ENCODE data around the gene NT5C3B.

Gene NT5C3B

DNA sequence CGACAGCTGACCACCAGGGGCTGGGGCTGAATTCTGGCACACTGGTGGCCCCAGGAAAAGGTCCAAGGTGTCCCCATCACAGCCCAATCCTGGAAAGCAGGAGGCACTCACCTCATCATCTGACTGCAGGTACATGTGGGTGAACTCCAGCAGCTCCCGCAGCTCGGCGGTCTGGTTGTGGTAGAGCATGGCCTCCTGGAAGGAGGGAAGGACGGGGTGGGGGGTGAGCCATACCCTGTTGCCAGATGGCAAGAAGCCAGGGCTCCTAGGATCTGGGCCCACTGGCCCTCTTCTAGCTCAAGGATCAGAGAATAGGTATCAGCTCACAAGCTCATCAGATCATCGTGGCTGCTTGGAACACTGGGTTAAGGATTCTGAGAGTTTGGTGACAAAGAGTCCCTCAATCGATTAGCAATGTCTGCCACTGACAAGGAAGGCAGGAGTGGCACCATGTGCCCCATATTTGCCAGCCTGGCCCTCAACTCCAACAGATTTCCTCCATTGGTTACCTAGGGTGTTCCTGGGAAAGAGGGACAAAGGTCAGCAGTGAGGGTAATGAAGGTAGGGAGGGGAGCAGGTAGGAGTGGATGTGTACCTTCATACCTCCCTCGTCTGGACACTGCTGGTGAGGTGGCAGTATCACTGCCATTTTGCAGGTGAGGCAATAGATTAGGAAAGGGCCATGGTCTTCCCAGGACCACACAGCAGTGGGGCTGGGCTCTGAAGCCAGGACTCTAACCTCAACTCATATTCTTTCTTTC is 29.2 kb downstream of the NT5C3B start:
- no peak for DNase-seq

DNA sequence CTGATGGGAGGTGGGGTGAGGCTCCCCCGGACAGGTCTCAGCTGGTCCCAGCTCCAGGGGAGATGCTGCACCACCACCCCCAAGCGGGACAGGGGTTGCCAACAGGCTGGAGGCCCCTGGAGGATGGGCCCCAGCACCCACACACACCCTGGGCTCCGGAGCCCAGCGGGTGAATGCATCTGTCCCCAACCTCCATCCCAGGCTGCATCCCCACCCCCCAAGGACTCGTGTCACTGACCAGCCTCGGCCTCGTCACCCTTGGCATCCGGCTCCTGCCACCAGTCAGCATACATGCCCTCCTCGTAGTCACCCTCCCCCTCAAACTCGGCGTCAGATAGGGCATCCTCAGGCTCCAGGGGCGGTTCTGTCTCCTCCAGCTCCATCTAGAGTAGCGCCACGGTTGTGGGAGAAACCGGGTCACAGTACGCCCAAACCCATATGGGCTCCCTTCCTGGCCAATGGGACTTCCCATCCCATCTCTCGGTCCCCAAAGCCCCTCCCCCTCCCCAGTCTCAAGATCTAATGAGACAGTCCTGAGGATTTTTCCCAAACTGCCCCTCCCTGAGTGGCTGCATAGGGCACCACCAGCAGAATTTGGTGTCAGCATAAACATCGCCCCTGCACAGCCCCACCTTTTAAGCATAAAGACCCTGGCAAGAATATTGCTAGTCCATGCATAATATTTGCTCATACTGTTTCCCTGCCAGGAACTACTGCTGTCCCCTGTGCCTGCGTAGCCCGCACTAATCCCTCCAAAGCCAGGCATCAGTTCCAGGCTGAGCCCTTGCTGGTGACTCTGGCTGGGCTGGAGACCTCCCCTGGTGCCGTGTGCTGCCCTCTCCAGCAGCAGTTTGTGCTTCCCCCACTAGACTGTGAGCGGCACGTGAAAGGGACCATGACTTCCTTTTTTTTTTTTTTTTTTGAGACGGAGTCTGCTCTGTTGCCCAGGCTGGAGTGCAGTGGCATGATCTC is 32.7 kb downstream of the NT5C3B start:
- DNase-seq = no peak

DNA sequence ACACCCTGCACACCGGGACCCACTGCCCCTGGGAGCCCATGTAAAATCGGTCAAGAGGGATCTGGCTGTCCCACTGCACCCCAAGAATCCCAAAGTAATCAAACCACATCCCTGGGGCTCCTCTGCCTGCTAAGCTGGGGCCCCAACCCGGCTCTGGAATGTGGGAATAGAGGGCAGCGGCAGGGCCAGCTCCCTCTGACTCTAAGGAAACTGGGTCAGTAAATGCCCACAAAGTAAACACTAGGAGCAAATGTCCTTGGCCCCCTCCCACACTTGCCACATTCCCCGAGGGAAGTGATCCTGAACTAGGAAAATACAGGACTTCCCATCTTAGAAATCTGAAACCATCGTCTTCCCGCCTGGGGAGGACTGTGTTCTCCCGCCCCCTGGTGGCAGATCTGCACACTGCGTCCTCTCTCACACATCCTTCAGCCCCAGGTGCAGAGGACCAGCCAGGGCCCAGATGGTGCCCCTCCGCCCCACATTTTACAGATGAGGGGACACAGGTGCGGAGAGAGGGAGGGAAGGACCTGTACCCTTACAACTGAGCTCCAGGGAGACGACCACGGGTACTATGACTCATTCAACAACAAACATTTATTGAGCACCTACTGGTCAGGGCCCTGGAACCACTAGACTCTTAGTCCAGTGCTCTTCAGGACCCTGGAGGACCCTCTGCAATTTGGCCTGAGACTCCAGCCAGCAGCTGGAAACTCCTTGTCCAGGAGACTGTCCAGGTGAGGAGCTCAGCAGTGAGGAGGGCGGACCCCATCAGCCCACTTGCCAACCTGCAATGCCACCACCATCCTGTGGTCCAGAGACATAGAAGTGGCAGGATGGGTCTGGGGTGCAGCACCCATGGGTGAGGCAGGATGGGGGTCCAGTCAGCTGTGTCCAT is 34.4 kb downstream of the NT5C3B start:
- DNase-seq = peak; percentile 96

DNA sequence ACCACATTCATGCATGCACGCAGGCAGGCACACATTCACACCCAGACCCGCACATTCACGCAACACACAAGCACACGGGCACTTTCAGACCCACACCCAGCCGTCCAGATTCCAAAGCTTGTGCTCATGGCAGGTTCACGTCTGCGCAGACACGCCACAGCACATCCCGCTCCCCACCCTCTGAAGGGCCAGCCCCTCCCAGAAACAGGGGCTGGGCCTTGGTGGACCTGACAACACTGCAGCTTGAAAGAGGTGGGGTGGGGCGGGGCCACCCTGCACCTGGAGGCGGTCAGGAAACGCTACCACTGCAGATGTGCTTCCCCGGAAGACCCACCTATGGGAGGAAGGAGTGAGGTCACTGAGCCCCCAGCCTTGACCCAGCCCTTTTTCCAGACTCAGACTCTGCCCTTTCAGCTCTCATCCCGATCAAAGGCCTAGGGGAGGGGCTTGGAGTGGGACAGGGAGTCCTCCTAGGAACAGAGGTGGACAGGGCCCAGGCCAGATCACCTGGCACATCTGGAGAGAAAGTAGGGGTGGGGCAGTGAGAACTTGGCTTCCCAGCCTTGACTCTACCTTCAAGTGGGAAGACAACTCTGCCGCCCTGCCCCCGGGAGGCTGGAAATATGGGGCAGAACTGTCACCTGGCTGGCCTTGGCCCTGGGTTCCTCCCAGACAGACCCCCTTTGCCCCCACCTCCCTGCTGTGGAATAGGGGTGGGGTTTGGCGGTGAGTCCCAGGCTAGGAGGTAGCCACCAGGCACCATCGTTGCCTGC is 35.2 kb downstream of the NT5C3B start:
- peak; percentile 91 for DNase-seq

DNA sequence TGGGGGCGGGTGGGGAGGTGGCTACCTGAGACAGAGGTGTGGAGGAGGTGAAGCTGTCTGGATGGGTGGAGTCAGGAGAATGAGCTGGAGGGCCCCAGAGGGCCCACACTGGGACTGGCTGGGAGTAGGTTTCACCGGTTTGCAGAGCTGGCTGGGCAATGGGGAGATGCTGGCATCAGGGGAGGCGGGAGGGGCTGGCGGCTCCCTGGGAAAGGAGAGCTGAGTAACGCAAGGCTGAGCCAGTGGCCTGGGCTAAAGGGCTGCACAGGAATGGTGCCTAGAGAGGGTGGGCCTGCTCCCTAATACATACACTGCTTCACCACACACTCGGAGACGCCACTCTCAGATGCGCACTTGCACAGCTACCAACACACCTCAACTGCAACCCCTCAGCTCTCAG is 36.7 kb downstream of the NT5C3B start:
- no peak for DNase-seq

DNA sequence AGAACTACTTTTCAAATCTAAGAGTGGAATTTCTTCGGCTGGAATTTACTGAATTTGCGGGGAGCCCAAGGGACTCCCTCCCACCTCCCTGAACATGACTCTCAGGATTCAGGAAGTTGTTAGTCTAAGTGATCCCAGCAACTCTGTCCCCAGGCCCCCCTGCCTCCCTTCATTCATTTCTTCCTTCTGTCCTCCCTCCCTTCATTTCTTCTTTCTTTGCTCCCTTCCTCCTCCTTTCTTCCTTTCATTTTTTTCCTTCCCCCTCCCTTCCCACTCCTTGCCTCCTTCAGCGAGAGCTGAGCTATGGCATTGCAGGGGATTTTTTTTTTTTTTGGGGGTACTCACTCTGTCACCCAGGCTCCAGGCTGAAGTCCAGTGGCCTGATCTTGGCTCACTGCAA is 38.7 kb downstream of the NT5C3B start:
- no peak for DNase-seq

DNA sequence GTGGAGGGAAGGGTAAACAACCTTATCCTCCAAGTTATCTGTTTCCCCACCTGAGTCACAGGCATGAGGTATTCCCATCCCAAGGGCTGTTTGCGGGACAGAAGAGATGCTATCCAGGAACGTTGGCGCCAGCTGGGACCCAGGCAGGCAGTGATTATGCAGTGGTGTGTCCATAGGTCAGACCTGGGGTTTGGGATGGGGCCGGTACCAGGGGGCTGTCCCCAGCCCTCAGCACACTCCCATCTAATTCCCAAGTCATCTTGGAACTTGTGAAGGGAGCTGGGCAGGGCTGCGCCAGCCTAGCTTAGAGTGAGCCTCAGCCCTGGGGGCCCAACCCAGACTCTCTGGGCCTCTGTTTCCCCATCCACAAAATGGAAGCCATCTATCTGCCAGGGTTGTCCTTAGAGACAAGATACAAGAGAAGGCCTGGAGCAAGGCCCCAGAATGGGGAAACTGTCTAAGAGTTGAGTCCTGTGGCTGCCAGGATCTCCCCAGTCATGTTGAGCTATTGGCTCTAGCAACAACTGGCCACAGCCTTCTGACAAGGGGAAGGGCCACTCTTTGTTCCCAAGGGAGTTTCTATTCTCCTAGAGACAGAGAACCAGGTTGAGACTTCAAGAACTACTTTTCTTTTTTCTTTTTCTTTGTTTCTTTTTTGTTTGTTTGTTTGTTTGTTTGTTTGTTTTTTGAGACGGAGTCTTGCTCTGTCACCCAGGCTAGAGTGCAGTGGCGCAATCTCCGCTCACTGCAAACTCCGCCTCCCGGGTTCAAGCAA is 39.7 kb downstream of the NT5C3B start:
- no peak for DNase-seq

DNA sequence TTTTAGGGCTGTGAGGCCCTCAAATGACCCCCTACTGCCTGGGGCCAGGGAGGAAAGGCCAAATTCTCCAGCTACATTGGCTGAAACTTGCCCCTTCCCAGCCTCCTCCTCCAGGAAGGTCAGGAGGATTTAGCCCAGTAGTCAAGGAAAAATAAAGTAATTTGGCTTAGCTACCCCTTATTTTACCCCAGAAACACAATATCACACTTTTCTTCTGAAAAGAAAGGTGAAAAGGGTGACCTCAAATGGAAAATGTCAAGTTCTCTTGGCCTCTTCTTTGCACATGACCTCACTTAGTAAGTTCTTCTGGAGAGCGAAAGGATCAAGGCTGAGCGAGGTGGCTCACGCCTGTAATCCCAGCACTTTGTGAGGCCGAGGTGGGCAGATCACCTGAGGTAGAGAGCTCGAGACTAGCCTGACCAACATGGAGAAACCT is 41.5 kb downstream of the NT5C3B start:
- no peak for DNase-seq

DNA sequence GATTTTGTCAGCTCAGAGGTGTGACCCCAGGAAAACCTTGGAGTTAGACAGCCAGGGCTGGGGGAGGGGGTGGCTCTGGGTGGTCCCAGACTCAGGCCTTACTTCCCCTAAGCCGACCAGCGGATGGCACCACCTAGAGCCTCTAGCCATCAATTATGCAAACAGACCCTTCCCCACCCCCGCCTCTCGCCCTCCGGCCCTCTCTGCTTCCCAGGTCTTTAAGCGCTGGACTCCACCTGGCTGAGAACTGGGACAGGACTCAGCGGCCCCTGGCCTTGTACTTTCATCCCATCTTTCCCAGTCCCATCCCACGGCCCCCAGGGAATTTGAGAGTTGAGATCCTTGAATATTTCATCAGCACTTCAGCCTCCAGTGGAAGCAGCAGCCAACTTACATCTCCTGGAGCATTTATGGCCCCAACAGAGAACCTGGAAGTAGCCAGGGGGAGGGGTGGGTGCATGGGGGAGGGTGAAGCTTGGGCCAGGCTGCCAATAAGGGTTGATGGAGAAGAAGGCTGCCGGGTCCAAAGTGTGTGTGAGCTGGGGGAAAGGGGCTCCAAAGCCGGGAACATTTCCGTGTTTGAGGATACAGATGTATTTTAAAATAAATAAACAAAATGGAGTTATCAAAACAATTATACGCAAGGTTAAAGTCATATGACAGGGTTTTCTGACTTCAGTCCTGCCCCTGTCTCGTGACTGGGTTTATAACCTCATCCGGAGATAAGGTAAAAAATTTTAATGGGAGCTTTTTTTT is 42.1 kb downstream of the NT5C3B start:
- no peak for DNase-seq

DNA sequence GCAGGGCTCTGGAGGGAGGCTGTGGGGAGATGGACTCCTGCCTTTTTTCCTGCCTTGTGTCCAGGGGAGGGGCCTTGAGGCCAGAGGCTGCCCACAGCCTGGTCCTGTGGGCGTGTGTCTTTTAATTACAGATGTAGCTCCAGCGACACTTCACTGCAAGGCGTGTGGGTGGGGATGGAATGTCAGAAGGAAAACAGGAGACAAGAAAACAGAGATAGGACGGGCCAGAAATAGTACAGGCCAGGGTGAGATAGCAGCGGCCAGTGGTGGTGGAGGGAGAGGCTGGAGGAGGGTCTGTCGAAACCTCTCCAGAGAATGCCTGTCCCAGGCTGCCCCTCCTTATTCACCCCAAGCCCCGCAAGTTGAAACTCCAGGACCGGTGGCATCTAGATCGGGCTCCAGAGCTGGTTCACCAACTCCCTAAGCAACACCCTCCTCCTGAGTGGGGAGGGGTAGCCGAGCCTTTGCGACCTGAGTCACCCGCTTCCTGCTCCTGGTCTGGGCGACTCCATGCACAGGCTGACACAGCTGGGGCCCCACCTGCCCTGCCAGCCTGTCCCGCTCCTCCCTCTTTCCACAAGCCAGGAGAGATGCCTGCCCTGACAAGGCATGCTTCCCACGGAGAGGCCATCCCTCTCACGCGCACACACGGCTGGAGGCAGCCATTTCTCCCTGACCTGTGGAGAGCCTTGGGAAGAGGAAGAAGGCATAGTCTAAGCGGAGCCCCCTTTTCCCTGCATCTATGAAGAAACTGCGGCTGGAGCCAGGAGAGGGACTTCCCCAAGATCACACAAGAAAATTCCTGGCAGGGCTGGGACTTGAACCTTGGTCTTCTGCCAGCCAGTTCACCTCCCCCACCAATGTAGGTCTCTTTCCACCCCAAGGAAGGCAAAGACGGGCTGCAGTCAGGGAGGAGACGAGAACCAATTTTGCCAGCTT is 42.9 kb downstream of the NT5C3B start:
- DNase-seq = peak; percentile 61

DNA sequence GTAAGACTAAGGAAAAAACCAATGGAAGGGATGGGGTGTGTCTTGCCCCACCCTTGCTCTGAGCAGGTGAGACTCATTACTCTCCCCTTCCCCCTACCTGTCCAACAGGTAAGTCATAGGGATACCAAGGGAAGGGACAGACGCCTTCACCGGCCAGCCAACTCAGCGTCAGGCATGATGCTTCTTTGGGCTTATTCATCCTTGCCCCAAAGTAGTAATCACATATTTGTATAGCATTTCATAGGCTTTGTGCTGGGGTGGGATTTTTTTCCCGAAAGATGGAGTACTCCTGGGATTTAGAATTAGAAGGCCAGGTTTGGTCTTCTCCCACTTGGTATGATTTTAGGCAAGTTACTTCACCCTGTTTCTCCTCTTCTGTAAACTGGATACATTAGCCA is 49.0 kb downstream of the NT5C3B start:
- no peak for DNase-seq

DNA sequence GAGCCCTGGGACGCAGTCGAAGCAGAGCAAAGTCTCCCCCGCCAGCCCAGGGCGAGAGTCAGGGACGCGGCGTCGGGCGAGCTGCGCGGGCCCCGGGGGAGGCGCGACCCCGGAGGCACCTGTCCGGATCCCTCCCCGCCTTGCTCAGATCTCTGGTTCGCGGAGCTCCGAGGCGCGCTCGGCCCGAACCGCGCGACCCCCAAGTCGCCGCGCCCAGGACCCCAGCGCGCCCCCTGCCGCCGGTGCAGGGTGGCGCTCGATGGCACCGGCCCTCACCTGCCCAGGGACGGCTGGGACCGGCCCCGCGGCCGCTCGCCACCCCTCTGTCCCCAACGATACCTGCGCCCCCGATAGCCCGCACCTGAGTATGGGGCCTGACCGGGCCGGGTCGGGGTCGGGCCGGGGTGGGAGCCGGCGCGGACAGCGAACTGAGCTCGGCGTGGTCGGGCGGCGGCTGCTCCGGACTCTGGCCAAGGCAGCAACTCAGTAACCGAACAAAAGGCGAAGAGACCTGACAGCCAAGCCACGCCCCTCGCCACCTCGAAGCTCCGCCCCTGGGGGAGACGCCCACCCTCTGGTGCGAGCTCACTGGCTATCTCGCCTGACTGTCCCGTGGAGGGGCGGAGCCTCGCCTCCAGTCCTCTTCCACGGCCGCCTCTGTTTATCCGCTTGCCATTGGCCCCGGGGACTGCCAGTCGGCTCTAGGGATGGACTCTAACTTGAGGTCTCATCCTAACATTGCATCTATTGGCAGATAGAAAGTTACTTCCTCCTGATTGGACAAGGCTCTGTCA is 49.6 kb downstream of the NT5C3B start, which contains the start of gene JUP:
Gene JUP (minus strand): TSS at position 485 of the 794 bp plus-strand sequence. CDS start 14,857 bp downstream, outside the sequence.
- DNase-seq = peak; percentile 100

DNA sequence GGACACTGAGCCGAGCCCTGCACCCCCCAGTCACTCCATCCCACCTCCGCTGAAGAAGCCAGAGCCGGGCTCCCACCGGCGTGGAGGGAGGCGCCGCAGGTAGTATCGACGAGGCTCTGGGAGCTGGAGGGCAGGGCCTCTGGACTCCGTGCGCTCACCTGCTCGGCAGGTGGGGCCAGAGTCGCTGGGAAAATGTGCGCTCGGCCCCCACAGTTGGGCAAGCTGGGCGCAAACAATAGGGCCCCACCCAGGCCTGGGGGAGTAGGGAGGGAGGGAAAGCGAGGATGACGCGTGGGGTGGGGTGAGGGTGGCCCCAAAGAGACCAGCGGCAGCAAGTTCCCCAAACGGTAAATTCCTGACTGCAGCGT is 50.2 kb downstream of the NT5C3B start:
- peak; percentile 77 for DNase-seq

DNA sequence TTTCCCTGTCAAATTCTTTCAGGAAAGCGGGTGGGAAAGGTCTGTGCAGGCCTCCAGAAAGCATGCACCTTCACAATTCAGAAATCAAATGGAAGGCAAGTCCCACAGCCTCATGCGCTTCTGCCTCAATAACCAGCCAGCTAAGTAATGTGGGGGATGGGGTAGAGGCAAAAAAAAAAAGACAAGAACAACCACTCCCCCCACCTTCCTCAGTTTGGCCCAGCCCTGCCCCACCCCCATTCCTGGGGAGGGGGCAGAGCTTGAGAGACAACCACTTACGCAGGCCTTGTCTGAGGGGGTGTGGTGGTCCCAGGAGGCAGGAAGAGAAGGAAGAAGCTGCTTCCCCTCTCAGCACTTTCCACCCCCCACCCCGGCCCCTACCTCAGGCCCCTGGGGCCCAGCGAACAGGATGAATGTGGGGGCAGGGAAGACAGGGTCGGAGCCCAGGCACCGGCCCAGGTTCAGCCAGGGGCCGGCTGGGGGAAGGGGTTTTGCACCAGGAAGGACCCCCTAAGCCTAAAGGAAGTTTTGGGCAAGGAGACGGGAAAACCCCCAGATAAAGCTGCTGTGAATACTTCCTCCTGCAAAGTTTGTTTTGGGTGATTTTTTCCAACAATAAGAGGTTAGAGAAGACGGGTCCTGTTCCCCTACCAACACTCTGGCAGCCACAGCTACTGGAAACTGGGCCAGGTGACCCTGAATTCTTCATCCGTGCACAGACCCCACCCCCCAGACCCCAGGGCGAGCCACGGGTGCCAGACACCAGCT is 50.8 kb downstream of the NT5C3B start:
- DNase-seq = no peak

DNA sequence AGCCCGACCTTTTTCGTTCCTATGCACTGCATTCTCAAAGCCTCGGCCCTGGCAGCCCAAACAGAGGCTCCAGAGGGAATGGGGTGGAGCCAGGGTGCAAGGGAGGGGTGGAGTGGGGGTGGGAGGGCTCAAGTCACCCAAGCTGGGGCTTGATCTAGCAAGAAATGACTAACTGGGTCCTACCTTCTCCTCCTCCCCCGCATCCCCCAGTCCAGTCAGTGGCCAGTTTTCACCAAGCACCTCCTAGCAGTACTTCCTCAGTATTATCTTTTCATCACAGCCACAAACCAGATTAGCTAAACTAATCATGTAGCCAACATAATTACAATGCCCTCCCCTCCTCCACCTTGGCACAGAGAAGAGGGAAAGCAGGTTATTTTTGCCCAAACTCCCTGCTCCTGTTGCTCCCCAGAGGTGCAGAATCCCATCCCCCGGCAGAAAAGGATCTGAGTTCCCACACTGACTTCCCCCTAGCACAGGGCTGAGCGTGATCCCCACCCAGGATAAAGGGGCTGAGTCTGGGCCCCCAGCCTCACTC is 51.8 kb downstream of the NT5C3B start:
- DNase-seq = peak; percentile 29

DNA sequence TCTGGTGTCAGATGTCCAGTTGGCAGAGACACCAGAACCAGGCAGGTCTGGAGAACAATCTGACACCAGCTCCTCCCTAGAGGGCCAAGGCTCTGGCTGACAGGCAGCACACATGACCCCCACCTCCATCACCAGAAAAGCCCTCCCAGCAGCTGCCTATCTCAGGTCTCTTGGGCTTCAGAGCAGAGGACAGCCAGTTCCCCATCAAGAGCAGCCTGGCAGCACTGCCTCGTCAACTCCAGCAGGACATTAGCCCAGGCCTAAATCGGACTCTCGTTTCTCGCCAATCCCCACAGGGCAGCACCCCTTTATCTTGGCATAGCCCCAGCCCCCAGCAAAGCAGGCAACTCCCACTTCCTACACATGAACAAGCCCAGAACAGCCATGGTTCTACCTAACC is 53.9 kb downstream of the NT5C3B start:
- DNase-seq = no peak

DNA sequence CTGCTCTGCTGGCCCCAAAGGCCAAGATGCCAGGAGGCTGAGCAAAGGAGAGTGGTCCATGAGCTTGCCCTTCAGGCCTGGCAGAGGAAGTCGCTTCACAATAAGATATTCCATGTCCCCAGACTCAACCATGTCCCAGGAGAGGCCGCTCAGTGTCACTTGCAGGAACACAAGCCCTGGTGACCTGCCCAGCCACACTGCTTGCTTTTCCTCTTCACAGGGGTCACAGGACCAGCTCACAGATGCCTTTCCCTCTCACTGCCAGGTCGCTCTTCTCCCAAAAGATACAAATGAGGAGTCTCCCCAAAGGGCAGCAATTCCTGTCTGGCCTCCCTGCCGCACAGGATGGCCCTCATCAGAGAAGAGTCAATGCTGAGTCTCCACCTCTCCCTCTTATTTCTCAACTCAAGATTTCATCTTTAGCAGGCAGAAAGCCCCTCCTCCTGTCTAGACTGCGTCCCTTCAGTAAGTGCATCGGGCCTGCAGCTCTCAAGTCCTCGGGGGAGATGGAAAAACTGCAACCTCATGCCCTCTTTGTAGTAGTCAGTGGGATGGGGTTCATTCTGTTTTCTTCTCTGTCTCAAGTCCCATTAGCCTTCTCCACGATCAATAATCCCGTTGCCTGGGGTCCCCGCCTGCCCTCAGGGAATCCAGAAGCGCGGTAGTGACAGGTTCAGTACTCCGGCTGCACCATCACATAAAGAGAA is 54.5 kb downstream of the NT5C3B start:
- no peak for DNase-seq

Data from NCI-H510A treated with DMSO at 0.1 percent for 48 hours (cell line).